H1 (cell line): Measurements from ENCODE around the gene SMIM7. TPM values are rescaled to one million over a fixed set of nuclear protein-coding genes. Genes with fewer than 3 reads are reported as not detected.

Source experiments
- CBX5 ChIP-seq: fragments of 300-800, 300-1000 bp; sonication (generic); IDR thresholded peaks from 2 replicates; pipeline ENCODE4 v1.7.1; 2016; ENCODE audit warnings: antibody characterized with exemption, low read length, low read depth
- CEBPB ChIP-seq: IDR thresholded peaks from 2 replicates; pipeline ENCODE4 v1.6.1; 2012; ENCODE audit warnings: low read depth, low read length
- CHD7 ChIP-seq: fragments of 300-600 bp; sonication (generic); IDR thresholded peaks from 2 replicates; pipeline ENCODE4 v1.7.1; 2012; ENCODE audit warnings: low read length, moderate library complexity, mild to moderate bottlenecking, inconsistent platforms; ENCODE audit not compliant: insufficient replicate concordance
- GTF2F1 ChIP-seq: IDR thresholded peaks from 2 replicates; pipeline ENCODE4 v1.6.1; 2012; ENCODE audit warnings: low read depth, low read length, improper control_type of control experiment, borderline replicate concordance
- JUN ChIP-seq: IDR thresholded peaks from 2 replicates; pipeline ENCODE4 v1.6.1; 2011; ENCODE audit warnings: low read depth, mild to moderate bottlenecking, improper control_type of control experiment, low read length
- NRF1 ChIP-seq: IDR thresholded peaks from 2 replicates; pipeline ENCODE4 v1.6.1; 2011; ENCODE audit warnings: mild to moderate bottlenecking, low read depth, low read length, improper control_type of control experiment
- RAD21 ChIP-seq, 2 experiments: IDR thresholded peaks in 1 of 2; conservative IDR thresholded peaks in 1 of 2; 2 replicates each; pipeline ENCODE4 v1.6.1; 2011; ENCODE audit warnings: low read depth in 2 of 2, low read length in 2 of 2, improper control_type of control experiment in 1 of 2, inconsistent platforms in 1 of 2, mild to moderate bottlenecking in 1 of 2, moderate library complexity in 1 of 2
- RFX5 ChIP-seq: IDR thresholded peaks from 2 replicates; pipeline ENCODE4 v1.6.1; 2011; ENCODE audit warnings: low read depth, low read length, improper control_type of control experiment, borderline replicate concordance
- SIX5 ChIP-seq: IDR thresholded peaks from 2 replicates; pipeline ENCODE4 v1.6.1; 2011; ENCODE audit warnings: mild to moderate bottlenecking, low read depth, low read length
- SP1 ChIP-seq: IDR thresholded peaks from 2 replicates; pipeline ENCODE4 v1.6.1; 2011; ENCODE audit warnings: low read depth, low read length
- polyA plus RNA-seq, 7 experiments: library from polyadenylated mRNA; depleted of rRNA in 3 of 7; stranded (reverse) in 5 of 7; unstranded in 2 of 7; fragments of >200 nt in 5 of 7; fragments of 200-250 nt in 2 of 7; gene quantifications; 1 replicate in 5 of 7; 2 replicates in 1 of 7; 4 replicates in 1 of 7; pipeline versions ENCODE4 v1.2.1 to v1.2.3, GENCODE V29; 2011 to 2013; ENCODE audit warnings: missing spikeins in 2 of 7, mixed read lengths in 2 of 7
- total RNA-seq: library from RNA; stranded (reverse); fragmentation: NEBNext Ultra II Directional; extraction: Animal tissue kit (Norgen Biotek cat#: 25700); gene quantifications from 2 replicates; pipeline ENCODE4 v1.2.1, GENCODE V29; 2021

The SMIM7 gene
- total and polyA plus RNA-seq, 2 of the 8 experiments (the other 6 are each of a cell fraction or from before 2014, with no cell fraction given) = 55.5 to 67.5 TPM

GRCh38 chr19:16619457-16619856 lies 40.5 kb downstream of the SMIM7 start (continued):
- TF ChIP-seq CHD7 (no peak), NRF1 (no peak), SP1 (no peak), GTF2F1 (no peak), SIX5 (no peak), RAD21 (IDR thresholded peaks at IDR 0.05 in 1 of 2, conservative IDR thresholded peaks at IDR 0.05 in 1 of 2; ENCODE audit: low read depth in 2 of 2, low read length in 2 of 2) (no peak), JUN (no peak), RFX5 (no peak), CBX5 (no peak), CEBPB (no peak)
- TF ChIP-seq, all 59 proteins: peak for 0
